K562 (cell line): ENCODE results near the gene CALHM2. TPM values are rescaled to one million over a fixed set of nuclear protein-coding genes. Genes with fewer than 3 reads are reported as not detected.

Source experiments
- ARID1B ChIP-seq: fragments of 450-650 bp; IDR thresholded peaks from 2 replicates; pipeline ENCODE4 v1.6.1; 2016; ENCODE audit warnings: antibody characterized with exemption, mild to moderate bottlenecking, inconsistent platforms
- BHLHE40 ChIP-seq: IDR thresholded peaks from 2 replicates; pipeline ENCODE4 v1.6.1; 2011; ENCODE audit warnings: low read length, improper control_type of control experiment
- CBFA2T3 ChIP-seq: fragments of 450-650 bp; IDR thresholded peaks from 2 replicates; pipeline ENCODE4 v1.6.1; 2017
- CEBPB ChIP-seq: fragments of 450-650 bp; IDR thresholded peaks from 2 replicates; pipeline ENCODE4 v1.6.1; 2016; ENCODE audit warnings: missing genetic modification characterization, missing compliant biosample characterization
- CREB1 ChIP-seq, 2 experiments: sonication (generic) in 1 of 2; formaldehyde crosslinking in 1 of 2; IDR thresholded peaks; 2 replicates each; pipeline versions ENCODE4 v1.6.1 to v1.8.0; 2012 to 2022; ENCODE audit warnings: inconsistent platforms in 1 of 2, mild to moderate bottlenecking in 1 of 2, missing genetic modification reagents in 1 of 2, moderate library complexity in 1 of 2
- FOXK1 ChIP-seq: sonication (generic); formaldehyde crosslinking; IDR thresholded peaks from 2 replicates; pipeline ENCODE4 v1.8.0; 2022; ENCODE audit warnings: missing genetic modification reagents, mild to moderate bottlenecking, borderline replicate concordance
- HOXB6 ChIP-seq: fragments of 250-450 bp; sonication (Bioruptor Pico); IDR thresholded peaks from 2 replicates; pipeline ENCODE4 v1.5.1; 2022; ENCODE audit warnings: mild to moderate bottlenecking, borderline replicate concordance
- MYC ChIP-seq, 2 experiments: fragments of 250-450 bp in 1 of 2; sonication (Bioruptor Pico) in 1 of 2; IDR thresholded peaks; 2 replicates each; pipeline versions ENCODE4 v1.5.1 to v1.6.1; 2012 to 2021; ENCODE audit warnings: low read depth in 2 of 2, borderline replicate concordance in 1 of 2, improper control_type of control experiment in 1 of 2, low read length in 1 of 2, mild to moderate bottlenecking in 1 of 2, moderate library complexity in 1 of 2
- NFRKB ChIP-seq: fragments of 450-650 bp; IDR thresholded peaks from 2 replicates; pipeline ENCODE4 v1.6.1; 2016; ENCODE audit warnings: low read depth
- SIRT6 ChIP-seq: IDR thresholded peaks from one replicate; pipeline ENCODE4 v1.6.1; 2012; ENCODE audit warnings: low read depth, mild to moderate bottlenecking, control low read depth, inconsistent platforms, low read length, moderate library complexity
- SPI1 ChIP-seq: IDR thresholded peaks from 2 replicates; pipeline ENCODE4 v1.6.1; 2011; ENCODE audit warnings: low read depth, low read length, control low read depth, borderline replicate concordance
- ZNF124 ChIP-seq: sonication (generic); formaldehyde crosslinking; IDR thresholded peaks from 2 replicates; pipeline ENCODE4 v1.8.1; 2022; ENCODE audit warnings: missing genetic modification reagents
- ZNF3 ChIP-seq: fragments of 250-450 bp; sonication (Bioruptor Pico); IDR thresholded peaks from 2 replicates; pipeline ENCODE4 v1.5.0; 2021; ENCODE audit warnings: mild to moderate bottlenecking, moderate library complexity
- ZNF311 ChIP-seq: fragments of 250-450 bp; sonication (Bioruptor Pico); IDR thresholded peaks from 2 replicates; pipeline ENCODE4 v1.4.0; 2020; ENCODE audit warnings: mild to moderate bottlenecking, moderate library complexity
- ZNF507 ChIP-seq: conservative IDR thresholded peaks from 2 replicates; pipeline ENCODE4 v1.6.1; 2017; ENCODE audit warnings: missing genetic modification characterization, missing compliant biosample characterization
- polyA plus RNA-seq, 8 experiments: library from polyadenylated mRNA; depleted of rRNA in 4 of 8; stranded (reverse) in 5 of 8; unstranded in 3 of 8; fragments of >200 nt; fragmentation: Nextera tagmentation in 2 of 8; fragmentation: Illumina TruSeq in 1 of 8; extraction: Ambion mirVana in 2 of 8; extraction: Trizol in 1 of 8; gene quantifications; 2 replicates each; pipeline versions ENCODE4 v1.2.1 to v1.2.3, GENCODE V29; 2011 to 2014; ENCODE audit warnings: inconsistent platforms in 1 of 8, missing spikeins in 1 of 8
- total RNA-seq, 7 experiments: library from RNA; depleted of rRNA in 6 of 7; stranded (reverse); fragments of >200 nt in 6 of 7; fragmentation: Illumina TruSeq in 2 of 7; extraction: Trizol in 2 of 7; gene quantifications; 2 replicates each; pipeline versions ENCODE4 v1.2.1 to v1.2.3, GENCODE V29; 2011 to 2021; ENCODE audit warnings: low replicate concordance in 1 of 7
- TF ChIP-seq, protein P1 (sequence below): sonication (generic); formaldehyde crosslinking; IDR thresholded peaks from 2 replicates; pipeline ENCODE4 v1.5.0; 2020; ENCODE audit warnings: missing genetic modification reagents
- TF ChIP-seq, protein P2 (sequence below), 2 experiments: fragments of 450-650 bp; IDR thresholded peaks; 2 replicates each; pipeline ENCODE4 v1.6.1; 2018; ENCODE audit warnings: mild to moderate bottlenecking in 2 of 2, low read depth in 1 of 2; ENCODE audit not compliant: partially characterized antibody in 2 of 2
- TF ChIP-seq, protein P3 (sequence below): fragments of 450-650 bp; IDR thresholded peaks from 2 replicates; pipeline ENCODE4 v1.6.1; 2014; ENCODE audit warnings: low read depth, mild to moderate bottlenecking, moderate library complexity, borderline replicate concordance
- TF ChIP-seq, protein P4 (sequence below): sonication (generic); formaldehyde crosslinking; IDR thresholded peaks from 2 replicates; pipeline ENCODE4 v1.9.0; 2022; ENCODE audit warnings: mild to moderate bottlenecking, missing genetic modification reagents

Gene CALHM2
- total and polyA plus RNA-seq, 9 of the 15 experiments (the other 6 are each of a cell fraction or from before 2014, with no cell fraction given): 0.08 to 0.14 (median 0.13) TPM; not detected in 6

DNA sequence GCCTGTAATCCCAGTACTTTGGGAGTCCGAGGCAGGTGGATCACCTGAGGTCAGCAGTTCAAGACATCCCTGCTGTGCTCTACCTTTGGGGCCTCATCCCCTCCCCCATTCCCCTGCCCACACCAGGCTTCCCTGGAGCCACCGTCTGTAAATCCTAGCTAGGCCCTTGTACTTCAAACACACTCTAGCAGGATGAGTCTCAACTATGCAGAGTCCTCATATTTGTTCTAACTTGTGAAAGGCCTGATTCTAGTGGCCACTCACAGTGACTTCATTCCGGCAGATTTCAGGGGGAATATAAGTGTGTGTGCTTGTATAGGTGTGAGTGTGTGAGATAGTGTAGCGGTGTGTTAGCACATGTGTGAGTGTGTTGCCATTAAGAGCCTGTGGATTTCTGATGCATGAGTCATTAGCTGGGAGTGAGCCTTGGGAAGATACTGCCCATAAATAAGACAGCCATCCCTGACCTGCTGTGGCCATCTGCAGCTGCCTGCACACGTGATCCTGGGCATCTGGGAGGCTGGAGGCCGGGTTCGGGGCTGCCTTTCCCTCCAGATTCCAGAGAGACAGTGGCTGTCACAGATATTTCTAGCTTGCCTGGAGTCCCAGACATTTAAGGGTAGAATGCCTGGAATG is 39.7 kb upstream of the CALHM2 start (continued):
- TF ChIP-seq MYC (IDR thresholded peaks at IDR 0.05; ENCODE audit: low read depth, low read length): no peak
- no peak for TF ChIP-seq MYC (CRISPR knock-in tag; IDR thresholded peaks at IDR 0.05; ENCODE audit: borderline replicate concordance, low read depth)
- TF ChIP-seq HOXB6 (CRISPR knock-in tag): no peak
- TF ChIP-seq ZNF311 (CRISPR knock-in tag): no peak
- no peak for TF ChIP-seq FOXK1 (CRISPR knock-in tag)
- TF ChIP-seq, protein P1, sequence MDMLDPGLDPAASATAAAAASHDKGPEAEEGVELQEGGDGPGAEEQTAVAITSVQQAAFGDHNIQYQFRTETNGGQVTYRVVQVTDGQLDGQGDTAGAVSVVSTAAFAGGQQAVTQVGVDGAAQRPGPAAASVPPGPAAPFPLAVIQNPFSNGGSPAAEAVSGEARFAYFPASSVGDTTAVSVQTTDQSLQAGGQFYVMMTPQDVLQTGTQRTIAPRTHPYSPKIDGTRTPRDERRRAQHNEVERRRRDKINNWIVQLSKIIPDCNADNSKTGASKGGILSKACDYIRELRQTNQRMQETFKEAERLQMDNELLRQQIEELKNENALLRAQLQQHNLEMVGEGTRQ (CRISPR knock-in tag): peak; percentile 27; the same call in 1 of the 2 replicates
- no peak for TF ChIP-seq SPI1
- TF ChIP-seq NFRKB: no peak
- TF ChIP-seq, protein P2, sequence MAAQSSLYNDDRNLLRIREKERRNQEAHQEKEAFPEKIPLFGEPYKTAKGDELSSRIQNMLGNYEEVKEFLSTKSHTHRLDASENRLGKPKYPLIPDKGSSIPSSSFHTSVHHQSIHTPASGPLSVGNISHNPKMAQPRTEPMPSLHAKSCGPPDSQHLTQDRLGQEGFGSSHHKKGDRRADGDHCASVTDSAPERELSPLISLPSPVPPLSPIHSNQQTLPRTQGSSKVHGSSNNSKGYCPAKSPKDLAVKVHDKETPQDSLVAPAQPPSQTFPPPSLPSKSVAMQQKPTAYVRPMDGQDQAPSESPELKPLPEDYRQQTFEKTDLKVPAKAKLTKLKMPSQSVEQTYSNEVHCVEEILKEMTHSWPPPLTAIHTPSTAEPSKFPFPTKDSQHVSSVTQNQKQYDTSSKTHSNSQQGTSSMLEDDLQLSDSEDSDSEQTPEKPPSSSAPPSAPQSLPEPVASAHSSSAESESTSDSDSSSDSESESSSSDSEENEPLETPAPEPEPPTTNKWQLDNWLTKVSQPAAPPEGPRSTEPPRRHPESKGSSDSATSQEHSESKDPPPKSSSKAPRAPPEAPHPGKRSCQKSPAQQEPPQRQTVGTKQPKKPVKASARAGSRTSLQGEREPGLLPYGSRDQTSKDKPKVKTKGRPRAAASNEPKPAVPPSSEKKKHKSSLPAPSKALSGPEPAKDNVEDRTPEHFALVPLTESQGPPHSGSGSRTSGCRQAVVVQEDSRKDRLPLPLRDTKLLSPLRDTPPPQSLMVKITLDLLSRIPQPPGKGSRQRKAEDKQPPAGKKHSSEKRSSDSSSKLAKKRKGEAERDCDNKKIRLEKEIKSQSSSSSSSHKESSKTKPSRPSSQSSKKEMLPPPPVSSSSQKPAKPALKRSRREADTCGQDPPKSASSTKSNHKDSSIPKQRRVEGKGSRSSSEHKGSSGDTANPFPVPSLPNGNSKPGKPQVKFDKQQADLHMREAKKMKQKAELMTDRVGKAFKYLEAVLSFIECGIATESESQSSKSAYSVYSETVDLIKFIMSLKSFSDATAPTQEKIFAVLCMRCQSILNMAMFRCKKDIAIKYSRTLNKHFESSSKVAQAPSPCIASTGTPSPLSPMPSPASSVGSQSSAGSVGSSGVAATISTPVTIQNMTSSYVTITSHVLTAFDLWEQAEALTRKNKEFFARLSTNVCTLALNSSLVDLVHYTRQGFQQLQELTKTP (IDR thresholded peaks at IDR 0.05; ENCODE audit: low read depth in 1 of 2, partially characterized antibody in 2 of 2): no peak
- TF ChIP-seq CREB1 (IDR thresholded peaks at IDR 0.05): no peak
- no peak for TF ChIP-seq CREB1 (CRISPR knock-in tag; IDR thresholded peaks at IDR 0.05)
- TF ChIP-seq ZNF124 (CRISPR knock-in tag): no peak
- no peak for TF ChIP-seq SIRT6
- no peak for TF ChIP-seq CEBPB
- TF ChIP-seq ZNF507 (tag): no peak
- TF ChIP-seq ARID1B: 0 out of 2 replicates have a peak, but pooled peaks have one; percentile 10
- peak; percentile 26; the same call in 1 of the 2 replicates for TF ChIP-seq BHLHE40
- TF ChIP-seq, protein P3, sequence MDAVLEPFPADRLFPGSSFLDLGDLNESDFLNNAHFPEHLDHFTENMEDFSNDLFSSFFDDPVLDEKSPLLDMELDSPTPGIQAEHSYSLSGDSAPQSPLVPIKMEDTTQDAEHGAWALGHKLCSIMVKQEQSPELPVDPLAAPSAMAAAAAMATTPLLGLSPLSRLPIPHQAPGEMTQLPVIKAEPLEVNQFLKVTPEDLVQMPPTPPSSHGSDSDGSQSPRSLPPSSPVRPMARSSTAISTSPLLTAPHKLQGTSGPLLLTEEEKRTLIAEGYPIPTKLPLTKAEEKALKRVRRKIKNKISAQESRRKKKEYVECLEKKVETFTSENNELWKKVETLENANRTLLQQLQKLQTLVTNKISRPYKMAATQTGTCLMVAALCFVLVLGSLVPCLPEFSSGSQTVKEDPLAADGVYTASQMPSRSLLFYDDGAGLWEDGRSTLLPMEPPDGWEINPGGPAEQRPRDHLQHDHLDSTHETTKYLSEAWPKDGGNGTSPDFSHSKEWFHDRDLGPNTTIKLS: no peak
- peak; percentile 44 for TF ChIP-seq CBFA2T3
- TF ChIP-seq ZNF3 (CRISPR knock-in tag): no peak
- TF ChIP-seq, protein P4, sequence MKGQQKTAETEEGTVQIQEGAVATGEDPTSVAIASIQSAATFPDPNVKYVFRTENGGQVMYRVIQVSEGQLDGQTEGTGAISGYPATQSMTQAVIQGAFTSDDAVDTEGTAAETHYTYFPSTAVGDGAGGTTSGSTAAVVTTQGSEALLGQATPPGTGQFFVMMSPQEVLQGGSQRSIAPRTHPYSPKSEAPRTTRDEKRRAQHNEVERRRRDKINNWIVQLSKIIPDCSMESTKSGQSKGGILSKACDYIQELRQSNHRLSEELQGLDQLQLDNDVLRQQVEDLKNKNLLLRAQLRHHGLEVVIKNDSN: peak; percentile 55
